COLO668 (cell line): ENCODE data around the gene NCR3LG1.

Experiments used
- DNase-seq: peaks from one replicate; lab custom pipeline; 2025; ENCODE audit not compliant: unreplicated experiment; lab: John Stamatoyannopoulos, UW

The NCR3LG1 gene

DNA sequence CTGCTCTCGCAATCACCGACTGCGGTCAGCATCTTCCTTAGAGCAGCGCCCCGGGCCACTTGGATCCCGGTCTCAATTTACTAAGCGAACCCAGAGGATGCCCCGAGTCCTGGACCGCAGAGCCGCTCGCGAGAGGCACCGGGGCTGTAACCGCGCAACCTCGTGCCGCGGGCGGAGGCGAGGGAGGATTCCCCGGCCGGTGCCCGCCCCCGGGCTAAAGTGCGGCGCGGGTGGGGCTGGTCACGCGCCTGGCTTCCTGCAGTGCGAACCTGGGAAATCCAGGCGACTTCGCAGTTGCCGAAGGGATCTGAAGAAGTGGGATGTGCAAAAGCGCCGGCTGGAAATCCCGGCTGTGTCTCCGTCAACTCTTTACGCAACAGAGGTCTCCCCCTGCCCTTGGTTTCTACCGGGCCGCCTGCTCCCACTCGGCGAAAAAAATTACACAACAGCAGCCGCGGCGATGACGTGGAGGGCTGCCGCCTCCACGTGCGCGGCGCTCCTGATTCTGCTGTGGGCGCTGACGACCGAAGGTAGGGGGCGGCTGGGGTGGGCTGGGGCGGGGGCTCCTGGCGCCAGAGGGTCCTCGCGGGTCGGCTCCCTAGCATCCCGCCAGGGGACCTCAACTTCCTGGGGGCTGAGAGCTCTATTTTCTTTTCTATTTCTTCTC lies at the start of gene NCR3LG1:
NCR3LG1 (plus strand) TSS at position 291 of the 667 bp plus-strand sequence; CDS start at position 461, 170 bp downstream.
- peak; percentile 82 for DNase-seq

GRCh38 chr11:17313349-17314231 lies 38.0 kb upstream of the NCR3LG1 start:
- no peak for DNase-seq

DNA sequence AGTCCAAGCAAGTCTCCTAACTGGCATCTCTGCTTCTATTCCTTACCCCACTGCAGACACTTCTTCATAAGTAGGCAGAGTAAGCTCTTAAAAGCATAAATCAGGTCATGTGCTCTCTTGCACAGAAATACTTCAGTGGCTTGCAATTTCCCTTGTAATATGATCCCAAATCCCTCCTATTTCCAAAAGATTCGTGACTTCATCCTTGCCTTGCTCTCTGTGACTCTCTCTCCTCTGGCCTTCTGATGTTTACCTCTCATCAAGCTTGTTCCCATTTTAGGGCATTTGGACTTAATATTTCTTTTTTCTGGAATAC lies 37.4 kb upstream of the NCR3LG1 start:
- DNase-seq: no peak

GRCh38 chr11:17314904-17315426 lies 36.6 kb upstream of the NCR3LG1 start:
- no peak for DNase-seq

- DNase-seq: no peak
Observed at GRCh38 chr11:17328871-17329494, 22.6 kb upstream of the NCR3LG1 start.

- DNase-seq: no peak
Observed at GRCh38 chr11:17331669-17332068, 19.9 kb upstream of the NCR3LG1 start.

GRCh38 chr11:17333799-17334586 lies 17.6 kb upstream of the NCR3LG1 start:
- no peak for DNase-seq

GRCh38 chr11:17343257-17343656 lies 8.3 kb upstream of the NCR3LG1 start:
- DNase-seq: no peak

DNA sequence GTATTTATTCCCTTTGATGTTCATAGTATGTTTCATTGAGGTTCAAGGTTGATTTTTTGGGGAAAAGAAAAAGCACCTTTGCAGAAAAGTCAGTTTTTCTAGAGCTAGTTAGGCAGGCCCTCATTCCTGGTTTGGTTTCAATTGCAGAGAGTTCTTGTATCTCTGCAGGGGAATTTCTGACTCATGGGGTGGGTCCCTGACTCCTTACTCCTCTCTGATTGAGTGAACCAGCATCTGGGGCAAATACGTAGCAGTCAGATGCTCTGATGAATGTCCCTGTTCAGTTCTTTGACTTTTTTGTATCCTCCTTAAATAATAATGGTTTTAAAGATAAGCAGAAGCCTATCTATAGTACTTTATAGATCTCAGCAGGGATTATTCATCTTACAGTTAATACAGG lies 7.7 kb upstream of the NCR3LG1 start:
- DNase-seq: no peak

DNA sequence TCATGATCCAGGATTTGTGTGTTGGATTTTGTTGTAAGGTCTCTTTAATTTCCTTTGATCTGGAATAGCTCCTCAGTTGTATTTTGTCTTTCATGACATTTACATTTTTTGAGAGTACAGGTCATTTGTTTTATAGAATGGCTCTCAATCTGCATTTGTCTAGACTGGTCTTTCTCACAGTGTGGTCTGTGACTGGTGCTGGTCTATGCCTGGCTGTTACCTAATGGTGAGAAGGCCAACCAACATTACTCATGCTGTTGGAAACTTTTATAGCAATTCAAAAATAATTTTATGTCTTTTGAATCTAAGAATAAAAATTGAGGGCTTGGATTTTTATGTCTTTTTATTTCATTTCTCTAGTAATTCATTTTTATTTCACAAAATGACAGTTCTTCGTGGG lies 3.9 kb upstream of the NCR3LG1 start:
- no peak for DNase-seq

DNA sequence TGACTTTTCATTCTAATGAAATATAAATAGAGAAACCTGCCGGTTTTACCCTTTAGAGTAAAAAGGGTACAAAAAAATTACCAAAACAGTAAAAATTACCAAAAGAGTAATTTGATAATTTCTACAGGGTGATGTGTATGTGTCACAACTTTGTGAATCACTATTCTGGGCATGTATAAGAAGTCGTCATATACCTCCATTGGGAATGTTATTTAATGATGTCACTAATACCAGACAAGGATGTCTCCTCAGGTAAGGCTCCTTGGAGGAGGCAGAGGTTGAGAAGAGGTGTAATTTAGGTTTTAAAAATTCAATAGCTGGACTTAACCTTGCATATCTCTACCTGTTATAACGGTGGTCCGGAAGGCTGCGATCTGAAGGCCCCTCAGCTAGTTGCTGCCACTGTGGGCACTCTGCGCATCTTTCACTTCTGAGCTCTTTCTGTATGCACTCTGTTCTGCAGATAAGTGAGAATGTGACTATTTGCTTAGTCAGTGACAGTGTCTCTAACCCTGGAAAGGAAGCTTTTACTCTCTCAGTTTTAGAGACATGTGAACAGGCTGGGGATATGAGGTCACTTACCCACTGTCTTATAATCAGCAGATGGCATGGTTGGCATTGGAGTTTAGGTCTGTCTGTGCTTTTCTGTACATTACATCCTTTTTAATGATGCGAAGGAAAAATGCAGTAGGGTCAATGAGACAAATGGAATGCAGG lies 987 bp upstream of the NCR3LG1 start:
- DNase-seq: no peak

DNA sequence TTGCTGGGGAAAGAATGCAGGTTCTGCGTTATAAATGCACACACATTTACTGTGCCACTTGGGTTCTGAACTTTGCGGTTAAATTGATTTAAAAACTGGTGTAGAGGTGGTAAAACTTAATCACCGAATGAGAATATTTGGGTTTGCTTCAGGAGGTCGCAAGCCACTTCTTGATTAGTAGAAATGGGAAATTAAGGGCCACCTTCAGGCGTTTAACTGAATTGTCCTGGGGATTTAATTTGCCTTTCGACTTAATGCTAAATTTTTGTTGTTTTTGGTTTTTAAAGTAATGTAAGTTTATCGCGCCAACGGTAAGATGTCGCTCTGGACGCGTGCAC lies 459 bp upstream of the NCR3LG1 start:
- DNase-seq: no peak

DNA sequence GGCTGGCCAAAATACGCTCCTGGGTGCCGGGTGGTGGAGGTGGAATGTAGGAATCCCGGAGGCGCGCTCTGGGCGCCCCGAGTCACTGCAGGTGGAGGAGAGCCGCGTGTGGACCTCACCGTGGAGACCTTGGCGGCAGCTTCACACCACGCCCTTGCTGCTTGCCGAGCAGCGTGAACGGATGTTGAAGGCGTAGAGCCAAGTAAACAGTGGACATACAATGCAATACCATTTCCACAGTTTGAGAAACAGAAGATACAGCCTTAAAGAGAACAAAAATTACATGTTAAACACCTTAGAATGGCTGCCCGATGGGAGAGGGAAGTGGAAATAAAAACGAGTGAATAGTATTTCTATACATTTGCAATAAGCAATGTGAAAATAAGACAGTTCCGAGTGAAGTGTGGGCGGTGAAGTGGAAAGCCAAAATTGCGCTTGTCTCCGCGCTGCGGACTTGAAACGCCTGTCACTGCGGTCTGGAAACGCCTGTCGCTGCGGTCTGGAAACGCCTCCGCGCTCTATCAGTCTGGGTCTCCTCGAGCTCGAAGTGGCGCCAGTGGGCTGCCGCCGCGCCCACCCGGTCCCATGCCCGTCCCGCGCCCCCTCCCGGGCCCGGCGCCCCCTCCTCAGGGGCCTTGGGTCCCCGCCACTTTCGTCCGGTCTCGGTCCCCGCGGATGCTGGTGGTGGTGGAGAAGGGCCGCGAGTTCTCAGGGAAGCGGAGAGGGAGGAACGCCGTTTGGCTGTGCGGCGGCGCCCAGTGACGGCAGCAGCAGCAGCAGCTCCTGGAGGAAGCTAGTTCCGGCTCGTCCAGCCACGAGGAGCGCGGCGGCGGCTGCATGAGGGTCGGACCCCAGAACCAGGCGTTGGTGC lies 1.6 kb downstream of the NCR3LG1 start:
- peak; percentile 90 for DNase-seq

DNA sequence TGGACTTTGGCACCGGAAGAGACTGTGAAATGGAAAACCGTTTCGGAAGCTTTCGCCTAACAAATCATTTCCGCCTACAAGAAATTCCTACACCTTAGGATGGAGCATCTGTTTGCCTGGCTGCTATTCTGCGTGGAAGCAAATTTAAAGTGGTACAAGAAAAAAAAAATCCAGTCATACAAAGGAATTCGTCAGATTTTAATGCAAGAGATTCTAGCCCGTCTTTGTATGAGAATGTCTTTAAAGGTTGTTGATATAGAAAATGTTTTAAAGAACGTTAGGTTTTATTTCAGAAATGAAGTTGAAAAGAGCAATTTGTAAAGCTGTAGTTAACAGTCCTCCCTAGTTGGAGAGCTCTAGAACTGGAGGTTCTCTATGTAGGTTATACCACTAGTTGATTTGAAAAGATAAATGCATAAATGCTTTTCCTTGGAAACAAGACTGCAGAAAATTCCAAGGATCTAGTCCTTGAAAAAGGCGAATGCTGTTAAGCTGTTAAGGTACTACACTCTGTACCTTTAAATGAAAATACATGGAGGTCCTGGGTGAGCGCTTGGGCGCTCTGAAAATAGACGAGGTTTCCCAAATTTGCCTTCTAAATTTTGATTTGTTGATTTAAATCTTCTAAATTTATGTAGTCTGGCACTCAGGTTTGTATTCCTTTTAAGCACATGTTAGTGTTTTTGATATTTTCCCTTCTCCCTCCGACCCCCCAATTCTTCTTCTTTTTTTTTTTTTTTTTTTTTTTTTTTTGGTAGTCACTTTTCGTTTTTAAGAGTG lies 2.4 kb downstream of the NCR3LG1 start:
- DNase-seq: no peak

- peak; percentile 62 for DNase-seq
Observed at GRCh38 chr11:17354601-17354991, 3.0 kb downstream of the NCR3LG1 start.

GRCh38 chr11:17366495-17366894 lies 14.9 kb downstream of the NCR3LG1 start:
- DNase-seq: no peak

GRCh38 chr11:17368551-17368950 lies 17.0 kb downstream of the NCR3LG1 start:
- no peak for DNase-seq

GRCh38 chr11:17369094-17369493 lies 17.5 kb downstream of the NCR3LG1 start:
- DNase-seq: no peak
